ENCODE data around the gene HECTD2.
"Not testable (repeated sequence)": the region's sequence is repeated elsewhere in the genome, so short reads cannot be mapped to it uniquely, and the experiment has no call there.

Gene HECTD2

GRCh38 chr10:91525896-91526712, 116.0 kb downstream of the HECTD2 start:
- no peaks in the 10 kb centered on the region for H3K36me3 ChIP-seq (replicated peaks)
- TF ChIP-seq CTCF (IDR thresholded peaks at IDR 0.05; ENCODE audit: low read depth, low read length, missing control alignments) = no peak
- in situ Hi-C loops (cut with HindIII; ENCODE audit: low pct_ligation_motif_present, low sequenced_read_pairs) = no loop called here
- H3K27me3 ChIP-seq (replicated peaks) = no peaks in the 10 kb centered on the region
- no peak overlapping the region for H3K4me3 ChIP-seq (ENCODE audit: low read depth, low read length)
- no peak for DNase-seq
- H3K27ac ChIP-seq = no peak overlapping the region

- H3K27me3 ChIP-seq (replicated peaks) = no peaks in the 10 kb centered on the region
- in situ Hi-C loops (cut with HindIII; ENCODE audit: low pct_ligation_motif_present, low sequenced_read_pairs) = no loop called here
- DNase-seq = no peak
- H3K27ac ChIP-seq = no peak overlapping the region
- H3K36me3 ChIP-seq (replicated peaks) = no peaks in the 10 kb centered on the region
- no peak for TF ChIP-seq CTCF (IDR thresholded peaks at IDR 0.05; ENCODE audit: low read depth, low read length, missing control alignments)
- H3K4me3 ChIP-seq (ENCODE audit: low read depth, low read length) = no peak overlapping the region
Measured at GRCh38 chr10:91528080-91528479, 117.9 kb downstream of the HECTD2 start.

- DNase-seq = no peak
- Histone ChIP-seq H3K36me3 (replicated peaks) (no peaks in the 10 kb centered on the region), H3K27ac (no peak overlapping the region), H3K4me3 (ENCODE audit: low read depth, low read length) (no peak overlapping the region), H3K27me3 (replicated peaks) (no peaks in the 10 kb centered on the region)
- TF ChIP-seq CTCF (IDR thresholded peaks at IDR 0.05; ENCODE audit: low read depth, low read length, missing control alignments) = no peak
- in situ Hi-C loops (cut with HindIII; ENCODE audit: low pct_ligation_motif_present, low sequenced_read_pairs) = no loop called here
Measured at GRCh38 chr10:91528768-91529167, 118.6 kb downstream of the HECTD2 start.

GRCh38 chr10:91534789-91535188, 124.6 kb downstream of the HECTD2 start:
- H3K27me3 ChIP-seq (replicated peaks); H3K36me3 ChIP-seq (replicated peaks); in situ Hi-C loops (cut with HindIII; ENCODE audit: low pct_ligation_motif_present, low sequenced_read_pairs); H3K27ac ChIP-seq; H3K4me3 ChIP-seq (ENCODE audit: low read depth, low read length); DNase-seq: not testable (repeated sequence)

GRCh38 chr10:91536111-91536510, 126.0 kb downstream of the HECTD2 start:
- in situ Hi-C loops (cut with HindIII; ENCODE audit: low pct_ligation_motif_present, low sequenced_read_pairs) = no loop called here
- TF ChIP-seq CTCF (IDR thresholded peaks at IDR 0.05; ENCODE audit: low read depth, low read length, missing control alignments) = no peak
- no peaks in the 10 kb centered on the region for H3K27me3 ChIP-seq (replicated peaks)
- H3K4me3 ChIP-seq (ENCODE audit: low read depth, low read length) = no peak overlapping the region
- DNase-seq = no peak
- H3K36me3 ChIP-seq (replicated peaks) = no peaks in the 10 kb centered on the region
- no peak overlapping the region for H3K27ac ChIP-seq

- Histone ChIP-seq H3K4me3 (ENCODE audit: low read depth, low read length) (no peak overlapping the region), H3K27me3 (replicated peaks) (no peaks in the 10 kb centered on the region), H3K36me3 (replicated peaks) (no peaks in the 10 kb centered on the region), H3K27ac (no peak overlapping the region)
- in situ Hi-C loops (cut with HindIII; ENCODE audit: low pct_ligation_motif_present, low sequenced_read_pairs) = no loop called here
- TF ChIP-seq CTCF (IDR thresholded peaks at IDR 0.05; ENCODE audit: low read depth, low read length, missing control alignments) = no peak
- DNase-seq = no peak
Measured at GRCh38 chr10:91536733-91537132, 126.6 kb downstream of the HECTD2 start.

Data from brain microvascular endothelial cell (primary cell).